Activated CD4-positive, alpha-beta T cell treated with anti-CD3 and anti-CD28 coated beads, Interleukin-2, amount 50 U/mL, for 16 hours (primary cell): Measurements from ENCODE around the gene RRBP1.

Experiments used
- DNase-seq: peaks from one replicate; pipeline ENCODE4 v3.0.0-alpha.2; 2020

RRBP1 gene

GRCh38 chr20:17568972-17569521 lies 113.0 kb downstream of the RRBP1 start:
- peak; percentile 3 for DNase-seq

- DNase-seq, result no peak
These were observed 113.8 kb downstream of the RRBP1 start for GRCh38 chr20:17568045-17568788.

GRCh38 chr20:17566345-17566744 lies 115.7 kb downstream of the RRBP1 start:
- no peak for DNase-seq

DNA sequence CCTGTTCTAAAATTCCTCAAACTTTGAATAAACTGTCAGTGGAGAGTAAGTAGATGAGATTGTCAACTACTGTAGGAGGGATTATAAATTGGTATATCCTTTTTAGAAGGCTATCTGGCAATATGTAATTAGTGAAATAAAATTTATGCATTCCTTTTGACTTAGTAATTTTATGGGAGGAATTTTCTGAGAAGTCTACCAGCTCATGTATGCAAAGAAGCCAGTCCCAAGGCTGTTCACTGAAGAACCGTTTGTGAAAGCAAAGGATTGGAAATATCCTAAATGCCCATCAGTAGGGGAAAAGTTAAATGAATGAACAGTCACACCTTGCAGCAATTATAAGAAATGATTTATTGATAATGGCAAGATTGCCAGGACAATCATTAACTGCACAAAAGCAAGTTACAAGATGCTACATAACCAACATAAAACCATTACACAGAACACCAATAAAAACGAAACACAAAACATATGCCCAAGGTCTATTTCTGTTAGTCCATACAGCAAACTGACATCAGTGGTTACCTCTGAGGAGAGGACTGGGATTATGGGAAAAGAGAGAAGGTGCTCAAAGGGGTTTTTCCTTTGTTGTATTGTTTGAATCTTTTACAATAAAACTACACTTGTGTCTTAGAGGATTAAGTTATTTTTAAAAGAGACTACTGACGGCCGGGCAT lies 116.7 kb downstream of the RRBP1 start:
- DNase-seq, result no peak
